Smooth muscle cell (in vitro differentiated cells): ENCODE measurements around the gene GALNS. TPM values are rescaled to one million over a fixed set of nuclear protein-coding genes. Genes with fewer than 3 reads are reported as not detected.

ENCODE experiments used
- DNase-seq: peaks from one replicate; lab custom pipeline; 2025; ENCODE audit not compliant: unreplicated experiment; lab: John Stamatoyannopoulos, UW
- H2AFZ ChIP-seq: fragments of 200-600 bp; sonication (generic); 2 replicates; pipeline ENCODE4 v1.6.0; 2016; ENCODE audit warnings: antibody characterized with exemption, low read depth, mild to moderate bottlenecking
- H3F3A ChIP-seq: fragments of 200-600 bp; sonication (generic); 2 replicates; pipeline ENCODE4 v1.6.0; 2017; ENCODE audit warnings: antibody characterized with exemption, low read depth
- H3K27ac ChIP-seq: fragments of 200-600 bp; sonication (generic); 2 replicates; pipeline ENCODE4 v1.5.1; 2016; ENCODE audit warnings: low read depth, mild to moderate bottlenecking
- H3K27me3 ChIP-seq: fragments of 200-600 bp; sonication (generic); 2 replicates; pipeline ENCODE4 v1.6.1; 2016; ENCODE audit warnings: low read depth, mild to moderate bottlenecking
- H3K36me3 ChIP-seq: fragments of 200-600 bp; sonication (generic); 2 replicates; pipeline ENCODE4 v1.5.1; 2016; ENCODE audit warnings: low read depth
- H3K4me1 ChIP-seq: fragments of 200-600 bp; sonication (generic); 2 replicates; pipeline ENCODE4 v1.5.1; 2016; ENCODE audit warnings: low read depth
- H3K4me2 ChIP-seq: fragments of 200-600 bp; sonication (generic); 2 replicates; pipeline ENCODE4 v1.6.0; 2016; ENCODE audit warnings: mild to moderate bottlenecking
- H3K4me3 ChIP-seq: fragments of 200-600 bp; sonication (generic); 2 replicates; pipeline ENCODE4 v1.5.1; 2016; ENCODE audit warnings: mild to moderate bottlenecking
- H3K79me2 ChIP-seq: fragments of 200-600 bp; sonication (generic); 2 replicates; pipeline ENCODE4 v1.6.0; 2016; ENCODE audit warnings: low read depth, mild to moderate bottlenecking
- H3K9ac ChIP-seq: fragments of 200-600 bp; sonication (generic); 2 replicates; pipeline ENCODE4 v1.6.0; 2016; ENCODE audit warnings: low read depth
- H3K9me3 ChIP-seq: fragments of 200-600 bp; sonication (generic); replicated peaks from 2 replicates; pipeline ENCODE4 v1.5.1; 2016; ENCODE audit warnings: low read depth
- H4K20me1 ChIP-seq: fragments of 200-600 bp; sonication (generic); 2 replicates; pipeline ENCODE4 v1.6.0; 2016; ENCODE audit warnings: low read depth
- CTCF ChIP-seq: fragments of 200-600 bp; sonication (generic); IDR thresholded peaks from 2 replicates; pipeline ENCODE4 v1.5.1; 2017; ENCODE audit warnings: borderline replicate concordance, mild to moderate bottlenecking, antibody characterized with exemption; ENCODE audit not compliant: insufficient read depth, poor library complexity, severe bottlenecking
- WGBS: methylation state at CpG from one replicate; pipeline ENCODE4 v1.1.7; 2016; ENCODE audit warnings: low lambda C conversion rate; 5-methylcytosine and 5-hydroxymethylcytosine counted together
- polyA plus RNA-seq: library from polyadenylated mRNA; unstranded; fragments of >200 nt; fragmentation: Nextera tagmentation; extraction: Ambion mirVana; gene quantifications from 2 replicates; pipeline ENCODE4 v1.2.1, GENCODE V29; 2016
- total RNA-seq: library from RNA; depleted of rRNA; stranded (reverse); fragments of >200 nt; gene quantifications from 2 replicates; pipeline ENCODE4 v1.2.3, GENCODE V29; 2014

Gene GALNS
- total and polyA plus RNA-seq, 2 experiments from 2014 or later = 20.8 to 21.3 TPM

DNA sequence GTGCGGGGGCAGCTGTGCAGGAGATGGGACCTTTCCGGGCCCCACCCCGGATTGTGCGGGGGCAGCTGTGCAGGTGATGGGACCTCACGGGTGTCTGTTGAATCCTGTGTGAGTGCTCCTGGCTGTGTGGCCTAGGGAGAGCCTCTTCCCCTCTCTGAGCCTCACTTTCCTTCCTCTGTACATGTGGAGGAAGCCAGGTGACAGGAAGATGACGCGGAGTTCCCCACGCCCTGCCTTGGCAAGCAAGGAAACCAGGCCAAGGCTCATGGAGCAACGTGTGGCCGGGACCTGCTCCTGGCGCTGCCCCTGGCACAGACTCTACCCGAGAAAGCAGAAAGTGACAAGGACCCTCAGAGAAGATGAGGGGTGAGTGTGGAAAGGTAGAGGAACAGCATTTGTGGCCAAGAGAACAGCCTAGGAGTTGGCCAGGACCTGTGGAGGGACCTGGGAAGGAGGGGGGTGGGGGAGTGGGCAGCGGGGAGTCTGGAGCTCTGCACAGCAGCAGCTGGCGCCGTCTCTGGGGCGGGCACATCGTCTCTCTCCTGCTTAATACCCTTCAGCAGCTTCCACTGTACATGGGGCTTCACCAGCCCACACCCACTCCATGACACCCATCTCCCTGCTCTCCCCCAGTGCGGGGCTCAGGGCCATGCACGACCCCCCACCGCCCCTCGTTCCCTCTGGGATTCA lies 48.1 kb upstream of the GALNS start:
- Histone ChIP-seq H4K20me1 (no peaks in the 10 kb centered on the region), H3F3A (no peaks in the 10 kb centered on the region), H3K9ac (no peak overlapping the region), H3K4me1 (no peaks in the 10 kb centered on the region), H3K9me3 (no peaks in the 10 kb centered on the region), H3K27me3 (no peaks in the 10 kb centered on the region), H3K36me3 (no peaks in the 10 kb centered on the region), H3K27ac (no peak overlapping the region), H3K4me3 (no peak overlapping the region), H2AFZ (no peak overlapping the region), H3K79me2 (no peaks in the 10 kb centered on the region), H3K4me2 (no peak overlapping the region)
- no peak for TF ChIP-seq CTCF
- no peak for DNase-seq
- WGBS = 94% methylated on average over 18 of the region's 21 CpGs

- Histone ChIP-seq H3K36me3 (no peaks in the 10 kb centered on the region), H3F3A (no peaks in the 10 kb centered on the region), H3K4me1 (no peaks in the 10 kb centered on the region), H3K27me3 (no peaks in the 10 kb centered on the region), H3K9ac (no peak overlapping the region), H3K27ac (no peak overlapping the region), H4K20me1 (no peaks in the 10 kb centered on the region), H3K4me2 (no peak overlapping the region), H3K79me2 (no peaks in the 10 kb centered on the region), H3K4me3 (no peak overlapping the region), H2AFZ (no peak overlapping the region), H3K9me3 (no peaks in the 10 kb centered on the region)
- TF ChIP-seq CTCF = no peak
- WGBS = 86% methylated on average over 14 of the region's 14 CpGs
- DNase-seq = no peak
These were observed 46.5 kb upstream of the GALNS start for GRCh38 chr16:88903267-88903666.

- no peak for TF ChIP-seq CTCF
- 94% methylated on average over 16 of the region's 16 CpGs for WGBS
- no peak overlapping the region for H3K4me2 ChIP-seq
These were observed 46.0 kb upstream of the GALNS start for GRCh38 chr16:88902744-88903143.

More at GRCh38 chr16:88902744-88903143, 46.0 kb upstream of the GALNS start:
- Histone ChIP-seq H2AFZ (no peak overlapping the region), H3K79me2 (no peaks in the 10 kb centered on the region), H3K27me3 (no peaks in the 10 kb centered on the region), H3K9ac (no peak overlapping the region), H3K36me3 (no peaks in the 10 kb centered on the region), H3K4me3 (no peak overlapping the region), H3K27ac (no peak overlapping the region), H3F3A (no peaks in the 10 kb centered on the region), H3K4me1 (no peaks in the 10 kb centered on the region), H3K9me3 (no peaks in the 10 kb centered on the region), H4K20me1 (no peaks in the 10 kb centered on the region)
- no peak for DNase-seq
